Mesendoderm (in vitro differentiated cells): ENCODE results near the gene ITGB2.

Experiments
- DNase-seq: peaks from one replicate; pipeline ENCODE4 v3.0.0; 2013
- H2AK5ac ChIP-seq: 2 replicates; pipeline ENCODE4 v1.6.1; 2013; ENCODE audit warnings: low read length, inconsistent platforms
- H2BK120ac ChIP-seq: 2 replicates; pipeline ENCODE4 v1.6.1; 2013; ENCODE audit warnings: low read depth, mild to moderate bottlenecking, low read length, moderate library complexity, mixed read lengths
- H2BK15ac ChIP-seq: replicated peaks from 2 replicates; pipeline ENCODE4 v1.6.1; 2013; ENCODE audit warnings: low read depth, mild to moderate bottlenecking, moderate library complexity
- H2BK5ac ChIP-seq: 2 replicates; pipeline ENCODE4 v1.6.1; 2013; ENCODE audit warnings: low read length, inconsistent platforms
- H3K18ac ChIP-seq: 2 replicates; pipeline ENCODE4 v1.6.1; 2013; ENCODE audit warnings: mild to moderate bottlenecking, low read length, mixed read lengths
- H3K23ac ChIP-seq: one replicate; pipeline ENCODE4 v1.6.1; 2013; ENCODE audit warnings: low read length
- H3K27ac ChIP-seq: 2 replicates; pipeline ENCODE4 v1.5.1; 2013; ENCODE audit warnings: low read depth, mild to moderate bottlenecking, inconsistent platforms, low read length, moderate library complexity
- H3K27me3 ChIP-seq: 2 replicates; pipeline ENCODE4 v1.6.1; 2013; ENCODE audit warnings: low read length, control low read depth, mild to moderate bottlenecking, inconsistent platforms; ENCODE audit not compliant: insufficient read depth, poor library complexity
- H3K36me3 ChIP-seq: 2 replicates; pipeline ENCODE4 v1.6.1; 2013; ENCODE audit warnings: low read length, inconsistent platforms; ENCODE audit not compliant: control insufficient read depth, insufficient read depth
- H3K4ac ChIP-seq: one replicate; pipeline ENCODE4 v1.6.1; 2013; ENCODE audit warnings: low read depth, mild to moderate bottlenecking, low read length, moderate library complexity
- H3K4me1 ChIP-seq: 2 replicates; pipeline ENCODE4 v1.6.1; 2013; ENCODE audit warnings: low read depth, low read length, inconsistent platforms; ENCODE audit not compliant: control insufficient read depth
- H3K4me2 ChIP-seq: 2 replicates; pipeline ENCODE4 v1.6.1; 2013; ENCODE audit warnings: low read length
- H3K4me3 ChIP-seq: 2 replicates; pipeline ENCODE4 v1.5.1; 2013; ENCODE audit warnings: mild to moderate bottlenecking, low read length
- H3K56ac ChIP-seq: one replicate; pipeline ENCODE4 v1.6.1; 2013; ENCODE audit warnings: low read length
- H3K79me1 ChIP-seq: 2 replicates; pipeline ENCODE4 v1.6.1; 2013; ENCODE audit warnings: low read length, inconsistent platforms
- H3K79me2 ChIP-seq: 2 replicates; pipeline ENCODE4 v1.6.1; 2013; ENCODE audit warnings: mild to moderate bottlenecking, low read length; ENCODE audit not compliant: control insufficient read depth, insufficient read depth
- H3K9ac ChIP-seq: 2 replicates; pipeline ENCODE4 v1.6.1; 2013; ENCODE audit warnings: low read length, inconsistent platforms
- H4K5ac ChIP-seq: one replicate; pipeline ENCODE4 v1.6.1; 2013; ENCODE audit warnings: low read length
- H4K8ac ChIP-seq: one replicate; pipeline ENCODE4 v1.6.1; 2013; ENCODE audit warnings: low read depth, mild to moderate bottlenecking, control low read depth, low read length, moderate library complexity
- WGBS: extraction: QIAGEN DNeasy Blood & Tissue Kit; methylation state at CpG from one replicate; pipeline ENCODE4 v1.1.7; 2013; ENCODE audit warnings: low lambda C conversion rate, missing lambda C conversion rate; ENCODE audit not compliant: insufficient coverage; ENCODE audit errors: extremely low coverage; 5-methylcytosine and 5-hydroxymethylcytosine counted together

Gene ITGB2

GRCh38 chr21:44844256-44844655 is 76.4 kb downstream of the ITGB2 start:
- no CpG with 5 or more reads among the region's 16 CpGs for WGBS
- peak overlapping the region; percentile 41 for H3K9ac ChIP-seq
- no peak for DNase-seq
- H4K8ac ChIP-seq: no peak overlapping the region
- H3K27me3 ChIP-seq: no peaks in the 10 kb centered on the region
- H3K4ac ChIP-seq: peak overlapping the region; percentile 38
- H2AK5ac ChIP-seq: no peak overlapping the region
- no peak overlapping the region for H2BK120ac ChIP-seq
- peak overlapping the region; percentile 13 for H3K4me2 ChIP-seq
- H3K79me2 ChIP-seq: no peaks in the 10 kb centered on the region
- H3K27ac ChIP-seq: no peak overlapping the region
- H3K79me1 ChIP-seq: no peaks in the 10 kb centered on the region
- H3K23ac ChIP-seq: no peak overlapping the region
- no peak overlapping the region for H4K5ac ChIP-seq
- H3K4me1 ChIP-seq: no peaks in the 10 kb centered on the region
- no peak overlapping the region for H2BK5ac ChIP-seq
- H3K18ac ChIP-seq: no peak overlapping the region
- no peak overlapping the region for H3K4me3 ChIP-seq
- H3K56ac ChIP-seq: peak overlapping the region; percentile 52
- H3K36me3 ChIP-seq: peaks cover 2% of the 10 kb centered on the region
- no peak overlapping the region for H2BK15ac ChIP-seq

GRCh38 chr21:44842721-44843445 is 77.8 kb downstream of the ITGB2 start:
- Histone ChIP-seq H3K79me1 (no peaks in the 10 kb centered on the region), H3K4ac (no peak overlapping the region), H3K18ac (no peak overlapping the region), H3K27ac (no peak overlapping the region), H3K9ac (no peak overlapping the region), H3K27me3 (no peaks in the 10 kb centered on the region), H3K79me2 (no peaks in the 10 kb centered on the region), H2BK120ac (no peak overlapping the region), H3K4me3 (no peak overlapping the region), H2BK5ac (no peak overlapping the region), H4K5ac (no peak overlapping the region), H3K23ac (no peak overlapping the region), H3K56ac (no peak overlapping the region), H2BK15ac (no peak overlapping the region), H2AK5ac (no peak overlapping the region), H3K4me2 (no peak overlapping the region), H3K4me1 (no peaks in the 10 kb centered on the region), H4K8ac (no peak overlapping the region), H3K36me3 (no peaks in the 10 kb centered on the region)
- DNase-seq: no peak
- no CpG with 5 or more reads among the region's 23 CpGs for WGBS

- no peak overlapping the region for H2BK120ac ChIP-seq
- no peak overlapping the region for H3K18ac ChIP-seq
- H2AK5ac ChIP-seq: no peak overlapping the region
- no peak overlapping the region for H3K27ac ChIP-seq
- H3K79me2 ChIP-seq: no peaks in the 10 kb centered on the region
- H3K9ac ChIP-seq: no peak overlapping the region
- no peaks in the 10 kb centered on the region for H3K36me3 ChIP-seq
- no peak overlapping the region for H3K4ac ChIP-seq
- H3K4me1 ChIP-seq: no peaks in the 10 kb centered on the region
- no peak overlapping the region for H2BK15ac ChIP-seq
- no peak overlapping the region for H4K5ac ChIP-seq
- no peak overlapping the region for H3K4me3 ChIP-seq
- H3K4me2 ChIP-seq: no peak overlapping the region
- H3K56ac ChIP-seq: no peak overlapping the region
- no CpG with 5 or more reads among the region's 10 CpGs for WGBS
- no peaks in the 10 kb centered on the region for H3K79me1 ChIP-seq
- H2BK5ac ChIP-seq: no peak overlapping the region
- no peak overlapping the region for H4K8ac ChIP-seq
- no peaks in the 10 kb centered on the region for H3K27me3 ChIP-seq
- no peak for DNase-seq
- no peak overlapping the region for H3K23ac ChIP-seq
These were observed 78.6 kb downstream of the ITGB2 start for GRCh38 chr21:44842087-44842486.

GRCh38 chr21:44840771-44841170 is 79.9 kb downstream of the ITGB2 start:
- H3K4me2 ChIP-seq: no peak overlapping the region
- H3K79me1 ChIP-seq: no peaks in the 10 kb centered on the region
- no peaks in the 10 kb centered on the region for H3K4me1 ChIP-seq
- no peak overlapping the region for H2AK5ac ChIP-seq
- no peaks in the 10 kb centered on the region for H3K27me3 ChIP-seq
- H3K79me2 ChIP-seq: no peaks in the 10 kb centered on the region
- H2BK120ac ChIP-seq: no peak overlapping the region
- no peak overlapping the region for H3K27ac ChIP-seq
- no CpG with 5 or more reads among the region's 11 CpGs for WGBS
- H2BK15ac ChIP-seq: no peak overlapping the region
- H3K23ac ChIP-seq: no peak overlapping the region
- no peaks in the 10 kb centered on the region for H3K36me3 ChIP-seq
- H2BK5ac ChIP-seq: no peak overlapping the region
- H3K56ac ChIP-seq: no peak overlapping the region
- H4K8ac ChIP-seq: no peak overlapping the region
- H4K5ac ChIP-seq: no peak overlapping the region
- DNase-seq: no peak
- no peak overlapping the region for H3K18ac ChIP-seq
- no peak overlapping the region for H3K4ac ChIP-seq
- no peak overlapping the region for H3K9ac ChIP-seq
- no peak overlapping the region for H3K4me3 ChIP-seq

GRCh38 chr21:44838951-44839350 is 81.7 kb downstream of the ITGB2 start:
- no peaks in the 10 kb centered on the region for H3K36me3 ChIP-seq
- DNase-seq: no peak
- no peak overlapping the region for H3K23ac ChIP-seq
- WGBS: no CpG with 5 or more reads among the region's 9 CpGs
- H2BK15ac ChIP-seq: no peak overlapping the region
- no peak overlapping the region for H2BK5ac ChIP-seq
- H3K79me1 ChIP-seq: no peaks in the 10 kb centered on the region
- H3K4ac ChIP-seq: no peak overlapping the region
- no peak overlapping the region for H2AK5ac ChIP-seq
- no peak overlapping the region for H3K56ac ChIP-seq
- no peak overlapping the region for H4K8ac ChIP-seq
- no peak overlapping the region for H3K18ac ChIP-seq
- H4K5ac ChIP-seq: no peak overlapping the region
- no peaks in the 10 kb centered on the region for H3K79me2 ChIP-seq
- no peak overlapping the region for H3K4me3 ChIP-seq
- H3K9ac ChIP-seq: no peak overlapping the region
- no peaks in the 10 kb centered on the region for H3K27me3 ChIP-seq
- H3K4me1 ChIP-seq: no peaks in the 10 kb centered on the region
- H3K27ac ChIP-seq: no peak overlapping the region
- H3K4me2 ChIP-seq: no peak overlapping the region
- no peak overlapping the region for H2BK120ac ChIP-seq
